Stimulated activated CD4-positive, alpha-beta T cell treated with anti-CD3 and anti-CD28 coated beads, Interleukin-1b, Interleukin-23, amount 100 ng/mL, for 1 hour (primary cell): ENCODE data around the gene GAD1.

ENCODE experiments used
- DNase-seq, 2 donors: peaks; one replicate each; pipeline ENCODE4 v3.0.0-alpha.2; 2020; ENCODE audit warnings: low read depth in 2 of 2

Gene GAD1

GRCh38 chr2:170816504-170817092 lies at the start of gene GAD1:
GAD1 (plus strand) TSS chr2:170816887; CDS start chr2:170818592, 1,705 bp downstream.
- peak in 1 of 2 donors; percentile 46 for DNase-seq

GRCh38 chr2:170770008-170770605 lies 46.6 kb upstream of the GAD1 start, which contains the start of gene ERICH2:
ERICH2 (plus strand) TSS chr2:170770378; CDS start chr2:170770682, 304 bp downstream.
- no peak for DNase-seq

- peak; percentile 14 to 31 for DNase-seq
These were observed 45.9 kb upstream of the GAD1 start for GRCh38 chr2:170770606-170771420.

- no peak for DNase-seq
These were observed 45.2 kb upstream of the GAD1 start for GRCh38 chr2:170771421-170771937.

- DNase-seq = no peak
These were observed 44.4 kb upstream of the GAD1 start for GRCh38 chr2:170772295-170772694.

- DNase-seq = no peak
These were observed 42.6 kb upstream of the GAD1 start for GRCh38 chr2:170774074-170774473.

GRCh38 chr2:170778900-170779299 lies 37.8 kb upstream of the GAD1 start:
- DNase-seq = no peak

- no peak for DNase-seq
These were observed 37.4 kb upstream of the GAD1 start for GRCh38 chr2:170779304-170779703.

GRCh38 chr2:170782673-170783072 lies 34.0 kb upstream of the GAD1 start:
- DNase-seq = no peak

GRCh38 chr2:170783549-170783948 lies 33.1 kb upstream of the GAD1 start:
- DNase-seq = no peak

- no peak for DNase-seq
These were observed 17.7 kb upstream of the GAD1 start for GRCh38 chr2:170798996-170799395.

- DNase-seq = no peak
These were observed 10.1 kb upstream of the GAD1 start for GRCh38 chr2:170806548-170806947.

GRCh38 chr2:170812710-170813600 lies 3.7 kb upstream of the GAD1 start:
- DNase-seq = no peak

- no peak for DNase-seq
These were observed 2.8 kb upstream of the GAD1 start for GRCh38 chr2:170813611-170814532.

GRCh38 chr2:170814533-170815230 lies 2.0 kb upstream of the GAD1 start:
- no peak for DNase-seq

- DNase-seq = no peak
These were observed 1.4 kb upstream of the GAD1 start for GRCh38 chr2:170815311-170815710.

- peak in 1 of 2 donors; percentile 11 for DNase-seq
These were observed 762 bp upstream of the GAD1 start for GRCh38 chr2:170815746-170816503.

GRCh38 chr2:170817093-170818035 lies 677 bp downstream of the GAD1 start:
- DNase-seq = no peak
